ENCODE data around the gene CAND1. TPM values are rescaled to one million over a fixed set of nuclear protein-coding genes. Genes with fewer than 3 reads are reported as not detected.

The CAND1 gene
- total RNA-seq, 2 experiments from 2014 or later, result 145 to 152 TPM

DNA sequence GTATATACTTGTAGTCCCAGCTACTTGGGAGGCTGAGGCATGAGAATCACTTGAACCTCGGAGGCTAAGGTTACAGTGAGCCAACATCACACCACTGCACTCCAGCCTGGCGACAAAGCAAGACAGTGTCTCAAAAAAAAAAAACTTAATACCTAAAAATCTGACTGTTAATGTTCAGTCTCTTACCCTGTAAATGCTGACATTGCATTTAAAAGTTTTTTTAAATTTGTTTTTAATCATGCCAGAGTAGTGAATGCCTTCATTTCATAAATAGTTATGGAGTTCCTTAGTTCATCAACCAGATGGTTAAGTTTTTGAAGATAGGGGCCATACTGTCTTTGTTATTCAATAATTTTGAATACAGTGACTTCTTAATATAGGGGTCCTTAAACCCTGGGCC, 21.2 kb downstream of the CAND1 start:
- peaks cover 45% of the 10 kb centered on the region for H3K36me3 Mint-ChIP-seq
- H3K4me1 Mint-ChIP-seq, result peaks cover 13% of the 10 kb centered on the region
- no peak for DNase-seq
- POLR2A ChIA-PET, result no interaction called here
- H3K27me3 Mint-ChIP-seq, result no peaks in the 10 kb centered on the region
- no peak overlapping the region for H3K4me3 Mint-ChIP-seq
- no peak overlapping the region for H3K27ac Mint-ChIP-seq
- peaks cover 2% of the 10 kb centered on the region for H3K9me3 Mint-ChIP-seq
- no peak for ATAC-seq (ENCODE audit: low read depth)

DNA sequence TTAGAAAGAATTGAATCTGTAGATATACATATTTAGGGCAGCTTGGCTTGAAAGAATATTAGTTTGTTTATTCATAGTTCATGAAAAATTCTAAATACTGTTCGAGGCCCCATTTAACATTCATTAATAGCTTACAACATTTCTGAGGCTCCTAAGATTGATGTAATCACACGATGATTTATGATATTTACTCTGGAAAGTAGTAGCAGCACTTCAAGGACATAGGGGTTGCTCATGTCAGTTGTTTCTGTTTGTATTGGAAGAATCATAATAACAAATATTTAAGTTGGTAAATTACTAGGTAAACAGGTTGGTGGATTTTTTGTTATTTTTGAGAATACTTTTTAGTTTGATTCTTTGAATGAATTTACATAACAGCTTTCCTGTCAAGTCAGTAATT, 30.4 kb downstream of the CAND1 start:
- H3K4me3 Mint-ChIP-seq, result no peak overlapping the region
- POLR2A ChIA-PET, result no interaction called here
- H3K27ac Mint-ChIP-seq, result no peak overlapping the region

DNA sequence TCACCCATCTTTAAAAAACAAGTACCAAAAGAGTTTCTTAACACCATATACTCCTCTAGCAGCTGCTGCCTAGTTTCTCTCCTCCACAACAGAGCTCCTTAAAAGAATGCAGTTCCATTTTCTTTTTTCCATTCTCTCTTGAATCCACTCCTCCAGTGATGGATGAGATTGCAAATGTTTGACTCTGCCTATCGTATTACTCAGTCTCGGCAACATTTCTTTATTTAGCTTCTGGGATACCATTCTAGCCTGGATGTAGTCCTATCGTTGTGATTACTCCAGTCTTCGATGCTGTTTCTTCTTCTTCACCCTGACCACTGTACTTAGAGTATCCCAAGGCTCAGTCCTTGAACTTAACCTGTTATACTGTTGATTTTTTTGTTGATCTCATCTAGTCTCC, 30.8 kb downstream of the CAND1 start:
- peaks cover 46% of the 10 kb centered on the region for H3K36me3 Mint-ChIP-seq
- ATAC-seq (ENCODE audit: low read depth) (no peak), DNase-seq (no peak)
- H3K27me3 Mint-ChIP-seq, result no peaks in the 10 kb centered on the region
- H3K27ac Mint-ChIP-seq, result no peak overlapping the region
- H3K4me3 Mint-ChIP-seq, result no peak overlapping the region
- no peaks in the 10 kb centered on the region for H3K4me1 Mint-ChIP-seq
- POLR2A ChIA-PET, result no interaction called here
- no peaks in the 10 kb centered on the region for H3K9me3 Mint-ChIP-seq

More for the DNA sequence above, 30.4 kb downstream of the CAND1 start:
- Mint-ChIP-seq H3K27me3 (no peaks in the 10 kb centered on the region), H3K36me3 (peaks cover 49% of the 10 kb centered on the region), H3K9me3 (no peaks in the 10 kb centered on the region), H3K4me1 (no peaks in the 10 kb centered on the region)
- ATAC-seq (ENCODE audit: low read depth) (no peak), DNase-seq (no peak)

DNA sequence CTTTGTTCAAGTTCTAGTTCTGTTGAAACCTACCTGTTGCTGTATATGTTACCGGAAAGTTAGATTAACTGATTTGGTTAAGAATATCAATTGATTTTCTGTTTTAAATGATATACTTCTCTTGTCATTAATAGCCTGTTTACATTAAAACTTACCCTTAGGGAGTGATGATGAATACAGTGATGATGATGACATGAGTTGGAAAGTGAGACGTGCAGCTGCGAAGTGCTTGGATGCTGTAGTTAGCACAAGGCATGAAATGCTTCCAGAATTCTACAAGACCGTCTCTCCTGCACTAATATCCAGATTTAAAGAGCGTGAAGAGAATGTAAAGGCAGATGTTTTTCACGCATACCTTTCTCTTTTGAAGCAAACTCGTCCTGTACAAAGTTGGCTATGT, 33.0 kb downstream of the CAND1 start:
- Mint-ChIP-seq H3K9me3 (no peaks in the 10 kb centered on the region), H3K4me3 (no peak overlapping the region)
- POLR2A ChIA-PET, result no interaction called here

DNA sequence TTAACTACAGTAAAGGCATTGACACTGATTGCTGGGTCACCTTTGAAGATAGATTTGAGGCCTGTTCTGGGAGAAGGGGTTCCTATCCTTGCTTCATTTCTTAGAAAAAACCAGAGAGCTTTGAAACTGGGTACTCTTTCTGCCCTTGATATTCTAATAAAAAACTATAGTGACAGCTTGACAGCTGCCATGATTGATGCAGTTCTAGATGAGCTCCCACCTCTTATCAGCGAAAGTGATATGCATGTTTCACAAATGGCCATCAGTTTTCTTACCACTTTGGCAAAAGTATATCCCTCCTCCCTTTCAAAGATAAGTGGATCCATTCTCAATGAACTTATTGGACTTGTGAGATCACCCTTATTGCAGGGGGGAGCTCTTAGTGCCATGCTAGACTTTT, 36.4 kb downstream of the CAND1 start:
- H3K27me3 Mint-ChIP-seq, result no peaks in the 10 kb centered on the region
- POLR2A ChIA-PET, result no interaction called here
- no peak for DNase-seq
- H3K4me3 Mint-ChIP-seq, result no peak overlapping the region
- no peaks in the 10 kb centered on the region for H3K9me3 Mint-ChIP-seq
- peaks cover 62% of the 10 kb centered on the region for H3K36me3 Mint-ChIP-seq
- ATAC-seq (ENCODE audit: low read depth), result no peak
- no peak overlapping the region for H3K27ac Mint-ChIP-seq
- H3K4me1 Mint-ChIP-seq, result no peaks in the 10 kb centered on the region

More for the DNA sequence above, 33.0 kb downstream of the CAND1 start:
- no peaks in the 10 kb centered on the region for H3K27me3 Mint-ChIP-seq
- H3K27ac Mint-ChIP-seq, result no peak overlapping the region
- no peaks in the 10 kb centered on the region for H3K4me1 Mint-ChIP-seq
- DNase-seq, result no peak
- peaks cover 53% of the 10 kb centered on the region for H3K36me3 Mint-ChIP-seq
- no peak for ATAC-seq (ENCODE audit: low read depth)

DNA sequence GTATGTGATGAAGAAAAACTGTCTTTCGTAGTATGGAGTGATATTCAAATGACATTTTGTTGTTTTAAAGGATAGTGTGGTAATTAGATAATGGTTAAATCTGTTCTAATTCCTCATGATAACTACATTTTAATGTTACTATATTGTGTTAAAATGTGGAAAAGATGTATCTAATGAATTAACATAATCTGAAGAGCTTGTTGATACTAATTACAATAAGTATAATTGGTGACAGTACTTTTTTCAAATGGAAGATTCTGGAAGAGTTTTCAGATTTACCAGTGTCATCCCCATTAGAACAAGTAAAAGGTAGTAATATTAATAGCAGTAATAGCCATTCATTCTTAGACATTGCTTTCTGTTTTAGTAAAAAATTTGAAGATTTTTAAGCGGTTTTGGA, 37.6 kb downstream of the CAND1 start:
- H3K27ac Mint-ChIP-seq, result no peak overlapping the region
- DNase-seq, result no peak
- no peaks in the 10 kb centered on the region for H3K4me1 Mint-ChIP-seq
- H3K9me3 Mint-ChIP-seq, result no peaks in the 10 kb centered on the region
- peaks cover 67% of the 10 kb centered on the region for H3K36me3 Mint-ChIP-seq
- ATAC-seq (ENCODE audit: low read depth), result no peak
- POLR2A ChIA-PET, result no interaction called here
- no peaks in the 10 kb centered on the region for H3K27me3 Mint-ChIP-seq
- no peak overlapping the region for H3K4me3 Mint-ChIP-seq

DNA sequence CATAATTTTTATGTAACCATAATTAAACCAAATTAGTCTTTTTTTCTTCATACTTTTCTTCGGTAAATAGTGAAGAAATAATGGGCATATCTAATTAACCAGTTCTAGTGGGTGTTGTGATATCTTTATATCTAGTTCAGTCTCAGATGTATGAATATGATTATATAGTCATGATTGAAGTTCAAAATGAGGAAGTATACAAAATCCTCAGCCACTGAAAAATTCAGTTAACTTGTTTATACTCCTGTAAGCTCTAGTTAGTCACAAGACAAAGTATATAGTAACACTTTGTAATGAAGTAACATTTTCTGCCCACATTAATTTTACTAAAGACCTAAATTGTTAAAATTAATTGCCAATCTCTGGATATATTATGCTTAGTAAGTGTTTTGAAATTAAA, 46.5 kb downstream of the CAND1 start:
- ATAC-seq (ENCODE audit: low read depth) (no peak), DNase-seq (no peak)
- Mint-ChIP-seq H3K27me3 (no peaks in the 10 kb centered on the region), H3K4me1 (no peaks in the 10 kb centered on the region), H3K4me3 (no peak overlapping the region), H3K27ac (no peak overlapping the region), H3K36me3 (peaks cover 56% of the 10 kb centered on the region), H3K9me3 (no peaks in the 10 kb centered on the region)
- POLR2A ChIA-PET, result no interaction called here

DNA sequence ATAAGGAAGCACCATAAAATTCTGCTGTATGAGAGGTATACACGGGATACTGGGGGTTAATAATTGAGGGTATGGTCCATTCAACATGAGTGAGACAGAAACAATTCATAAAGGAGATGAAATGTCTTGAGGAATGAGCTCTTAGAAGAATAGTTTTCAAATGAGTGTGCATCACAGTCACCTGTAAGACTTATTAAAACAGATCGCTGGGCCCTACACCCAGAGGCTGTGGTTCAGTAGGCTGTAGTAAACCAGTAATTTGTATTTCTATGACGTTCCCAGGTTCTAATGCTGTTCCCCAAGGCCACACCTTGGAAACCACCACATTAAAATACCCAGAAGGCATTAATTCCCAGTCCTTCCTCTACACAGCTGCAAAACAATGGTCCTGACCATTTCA, 49.6 kb downstream of the CAND1 start:
- no peak for ATAC-seq (ENCODE audit: low read depth)
- H3K9me3 Mint-ChIP-seq, result peaks cover 3% of the 10 kb centered on the region
- peaks cover 58% of the 10 kb centered on the region for H3K36me3 Mint-ChIP-seq
- no peaks in the 10 kb centered on the region for H3K4me1 Mint-ChIP-seq
- DNase-seq, result no peak
- H3K27ac Mint-ChIP-seq, result no peak overlapping the region
- H3K27me3 Mint-ChIP-seq, result no peaks in the 10 kb centered on the region
- H3K4me3 Mint-ChIP-seq, result no peak overlapping the region
- POLR2A ChIA-PET, result no interaction called here

DNA sequence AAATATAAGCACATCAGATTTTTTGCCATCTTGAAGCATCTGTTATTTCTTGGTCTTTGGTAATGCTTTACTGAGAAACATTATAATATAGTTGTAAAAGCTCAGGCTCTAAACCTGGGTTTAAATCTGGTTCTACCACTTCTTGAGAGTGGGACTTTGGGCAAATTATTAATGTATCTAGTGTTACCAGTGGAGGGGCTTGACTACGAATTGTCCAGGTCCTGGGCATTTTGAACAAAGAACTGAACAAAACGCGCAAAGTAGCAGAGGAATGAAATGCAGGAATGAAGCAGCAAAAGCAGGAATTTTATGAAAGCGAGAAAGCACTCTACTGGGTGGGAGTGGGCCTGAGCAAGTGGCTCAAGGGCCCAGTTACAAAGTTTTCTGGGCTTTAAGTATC, 50.8 kb downstream of the CAND1 start:
- ATAC-seq (ENCODE audit: low read depth) (no peak), DNase-seq (no peak)
- H3K27me3 Mint-ChIP-seq, result no peaks in the 10 kb centered on the region
- H3K36me3 Mint-ChIP-seq, result peaks cover 52% of the 10 kb centered on the region
- no peak overlapping the region for H3K27ac Mint-ChIP-seq
- no peak overlapping the region for H3K4me3 Mint-ChIP-seq
- POLR2A ChIA-PET, result no interaction called here
- peaks cover 4% of the 10 kb centered on the region for H3K9me3 Mint-ChIP-seq
- no peaks in the 10 kb centered on the region for H3K4me1 Mint-ChIP-seq

DNA sequence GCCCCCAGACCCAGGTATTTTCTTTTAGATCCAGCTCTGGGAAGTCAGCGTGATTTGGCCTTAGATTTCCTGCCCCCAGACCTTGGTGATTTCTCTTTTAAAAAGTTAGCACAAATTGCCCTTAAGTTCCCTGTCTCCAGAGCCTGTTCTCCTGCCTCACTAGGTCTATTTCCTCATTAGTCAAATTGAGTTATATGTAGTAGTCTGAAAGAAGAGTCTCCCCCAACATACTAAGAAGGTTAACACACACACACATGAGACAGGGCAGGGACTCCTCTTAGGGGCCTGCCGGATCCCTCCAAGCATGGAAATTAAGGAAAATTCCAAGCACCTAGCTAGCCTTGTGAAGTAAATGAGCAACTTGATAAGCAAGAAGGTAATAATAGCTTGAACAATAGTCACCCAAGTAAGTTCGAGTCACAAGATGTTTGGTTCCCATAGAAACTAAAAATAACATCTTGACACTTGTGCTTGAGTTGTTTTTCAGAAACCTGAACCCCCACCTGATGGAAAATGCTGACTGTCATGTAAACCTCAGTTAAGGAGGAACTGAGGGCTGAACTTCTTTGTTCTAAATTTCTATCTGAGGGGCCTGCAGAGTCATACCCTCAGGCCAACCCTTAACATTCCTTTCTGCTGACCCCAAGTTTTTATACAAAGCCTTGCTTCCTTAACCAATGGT, 51.6 kb downstream of the CAND1 start:
- Mint-ChIP-seq H3K27ac (no peak overlapping the region), H3K36me3 (peaks cover 50% of the 10 kb centered on the region), H3K4me1 (no peaks in the 10 kb centered on the region), H3K9me3 (peaks cover 5% of the 10 kb centered on the region), H3K4me3 (no peak overlapping the region), H3K27me3 (no peaks in the 10 kb centered on the region)
- ATAC-seq (ENCODE audit: low read depth) (no peak), DNase-seq (no peak)
- POLR2A ChIA-PET, result no interaction called here

DNA sequence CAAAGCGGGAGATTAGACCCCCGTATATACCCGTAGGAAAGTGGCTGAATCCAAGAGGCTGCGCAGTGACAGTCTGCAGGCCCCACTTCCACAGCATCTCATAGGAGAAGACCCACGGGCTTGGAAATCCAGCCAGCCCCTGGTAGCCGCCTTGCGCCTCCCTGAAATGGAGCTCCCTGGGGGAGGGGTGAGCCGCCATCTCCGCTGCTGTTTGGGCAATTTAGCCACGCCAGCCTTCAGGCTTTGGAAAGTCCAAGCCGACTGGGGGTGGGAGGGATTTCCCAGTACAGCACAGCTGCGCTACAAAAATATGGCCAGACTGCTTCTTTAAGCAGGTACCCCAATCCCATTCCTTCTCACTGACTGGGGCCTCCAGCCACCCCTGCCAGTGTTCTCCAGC, 53.4 kb downstream of the CAND1 start:
- Mint-ChIP-seq H3K36me3 (peaks cover 39% of the 10 kb centered on the region), H3K27me3 (no peaks in the 10 kb centered on the region), H3K9me3 (peaks cover 5% of the 10 kb centered on the region), H3K4me1 (no peaks in the 10 kb centered on the region), H3K4me3 (no peak overlapping the region), H3K27ac (no peak overlapping the region)
- POLR2A ChIA-PET, result no interaction called here
- no peak for ATAC-seq (ENCODE audit: low read depth)
- DNase-seq, result no peak

DNA sequence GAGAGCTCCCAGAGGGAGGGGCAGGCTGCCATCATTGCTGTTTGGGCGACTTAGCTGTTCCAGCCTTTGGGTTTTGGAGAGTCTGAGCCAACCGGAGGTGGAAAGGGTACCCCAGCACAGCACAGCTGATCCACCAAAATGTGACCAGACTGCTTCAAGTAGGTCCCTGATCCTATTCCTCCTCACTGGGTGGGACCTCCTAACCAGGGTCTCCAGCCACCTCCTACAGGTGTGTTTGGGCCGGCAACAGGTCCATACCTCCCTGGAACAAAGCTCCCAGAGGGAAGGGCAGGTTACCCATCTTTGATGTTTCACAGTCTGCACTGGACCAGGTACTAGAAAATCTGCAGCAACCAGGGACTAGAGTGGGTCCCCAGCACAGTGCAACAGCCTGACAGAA, 53.8 kb downstream of the CAND1 start:
- no peak overlapping the region for H3K27ac Mint-ChIP-seq
- no peaks in the 10 kb centered on the region for H3K4me1 Mint-ChIP-seq
- no peaks in the 10 kb centered on the region for H3K27me3 Mint-ChIP-seq
- peaks cover 37% of the 10 kb centered on the region for H3K36me3 Mint-ChIP-seq
- no peak overlapping the region for H3K4me3 Mint-ChIP-seq
- no peak for DNase-seq
- no peak for ATAC-seq (ENCODE audit: low read depth)
- H3K9me3 Mint-ChIP-seq, result peaks cover 5% of the 10 kb centered on the region
- POLR2A ChIA-PET, result no interaction called here

DNA sequence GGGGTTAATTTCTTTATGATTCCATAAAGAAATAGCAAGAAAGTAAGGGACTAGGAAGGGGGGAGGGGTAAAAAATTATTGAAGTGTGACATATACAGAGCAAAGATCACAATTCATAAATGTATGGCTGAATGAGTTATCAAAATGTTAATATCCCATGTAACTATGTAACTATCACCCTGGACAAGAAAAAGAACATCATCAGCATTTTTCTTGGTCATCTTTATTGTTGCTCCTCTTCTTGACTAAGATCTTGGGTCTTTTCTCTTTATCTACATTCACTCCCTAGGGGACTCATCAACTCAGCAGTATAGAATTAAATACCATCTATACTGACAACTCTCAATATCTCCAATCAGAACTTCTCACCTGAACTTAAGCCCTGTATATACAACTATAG, 57.5 kb downstream of the CAND1 start:
- ATAC-seq (ENCODE audit: low read depth) (no peak), DNase-seq (no peak)
- H3K27ac Mint-ChIP-seq, result no peak overlapping the region
- peaks cover 5% of the 10 kb centered on the region for H3K9me3 Mint-ChIP-seq
- H3K36me3 Mint-ChIP-seq, result peaks cover 18% of the 10 kb centered on the region
- H3K4me3 Mint-ChIP-seq, result no peak overlapping the region
- POLR2A ChIA-PET, result interaction anchor here (0.7 kb wide), 1 partner anchor 56 kb away, joined by 3 read pairs; no protein-coding TSS in a partner anchor
- no peaks in the 10 kb centered on the region for H3K27me3 Mint-ChIP-seq
- peaks cover 4% of the 10 kb centered on the region for H3K4me1 Mint-ChIP-seq

DNA sequence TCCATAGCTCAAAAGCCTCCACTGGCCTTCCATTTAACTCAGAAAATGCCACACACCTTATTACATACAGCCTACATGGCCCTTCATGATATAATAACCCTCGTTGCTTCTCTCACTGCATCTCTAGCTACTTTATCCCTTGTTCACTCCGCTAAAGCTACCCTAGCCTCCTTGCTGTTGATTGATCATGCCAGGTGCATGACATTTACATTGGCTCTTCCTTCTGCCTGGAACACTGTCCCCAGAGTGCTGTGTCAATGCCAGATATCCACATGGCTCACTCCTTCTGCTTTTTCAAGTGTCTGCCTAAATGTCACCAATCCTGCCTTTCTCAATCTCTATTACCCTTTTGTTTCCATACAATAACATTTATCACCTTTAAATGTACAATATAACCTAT, 58.3 kb downstream of the CAND1 start:
- H3K27ac Mint-ChIP-seq, result no peak overlapping the region
- POLR2A ChIA-PET, result interaction anchor here (0.7 kb wide), 1 partner anchor 192 kb away, joined by 3 read pairs; no protein-coding TSS in a partner anchor
- H3K36me3 Mint-ChIP-seq, result peaks cover 11% of the 10 kb centered on the region
- ATAC-seq (ENCODE audit: low read depth) (no peak), DNase-seq (no peak)
- peaks cover 5% of the 10 kb centered on the region for H3K9me3 Mint-ChIP-seq
- H3K4me3 Mint-ChIP-seq, result no peak overlapping the region
- H3K27me3 Mint-ChIP-seq, result no peaks in the 10 kb centered on the region
- peaks cover 4% of the 10 kb centered on the region for H3K4me1 Mint-ChIP-seq

All from activated naive CD8-positive, alpha-beta T cell treated with anti-CD3 and anti-CD28 coated beads, Interleukin-2, amount 10 ng/mL, durations not matched to agents 7 days and 5 days (primary cell).